Right forelimb (tissue), 1 donor: ENCODE data around the gene ATP9A.
A peak's percentile ranks its signal among the peaks of the same experiment; 100 is the strongest.
"Not testable (repeated sequence)": the region's sequence is repeated elsewhere in the genome, so short reads cannot be mapped to it uniquely, and the experiment has no call there.

ENCODE experiments used
- DNase-seq: peaks from one replicate; pipeline ENCODE4 v3.0.0-alpha.2; 2018

The ATP9A gene

DNA sequence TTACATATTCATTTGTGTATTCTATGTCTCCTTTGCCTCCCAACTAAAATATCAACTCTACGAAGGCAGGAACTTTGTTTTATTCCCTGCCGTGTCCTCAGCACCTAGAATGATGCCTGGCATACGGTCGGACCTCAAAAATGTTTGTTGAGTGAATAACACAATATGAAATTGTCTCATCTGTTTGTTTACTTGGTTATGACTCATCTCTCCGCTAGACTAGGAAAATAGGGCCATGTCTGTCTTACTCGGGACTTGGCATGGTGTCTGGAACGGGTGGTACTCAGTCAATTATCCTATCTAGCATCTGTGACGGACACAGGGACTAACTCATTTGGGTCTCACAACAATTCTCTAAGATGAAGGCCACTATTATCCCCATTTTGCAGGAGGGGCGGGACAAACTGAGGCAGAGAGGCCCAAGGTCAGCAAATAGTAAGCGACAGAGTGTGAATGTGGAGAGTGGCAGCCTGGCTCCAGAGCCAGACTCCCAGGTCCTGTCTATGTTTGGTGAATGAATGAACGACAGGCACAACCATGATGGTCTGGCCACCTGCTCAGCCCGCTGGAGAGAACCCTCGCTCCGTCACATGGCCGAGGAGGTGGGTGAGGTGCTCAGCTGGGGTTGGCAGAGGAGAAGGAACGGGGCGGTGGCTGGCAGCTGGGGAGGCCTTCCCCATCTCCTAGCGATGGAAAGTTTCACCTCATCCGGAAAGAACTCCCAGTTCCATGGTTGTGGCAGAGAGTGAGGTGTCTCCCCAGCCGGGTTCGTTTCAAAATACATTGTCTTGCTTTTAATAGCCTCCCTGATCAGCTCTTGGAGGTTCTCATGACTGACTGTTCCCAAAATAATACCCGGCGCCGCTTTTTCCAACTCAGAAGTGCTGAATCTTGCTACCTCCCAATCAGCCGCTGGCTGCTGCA, 198.1 kb downstream of the ATP9A start:
- DNase-seq: peak; percentile 76

DNA sequence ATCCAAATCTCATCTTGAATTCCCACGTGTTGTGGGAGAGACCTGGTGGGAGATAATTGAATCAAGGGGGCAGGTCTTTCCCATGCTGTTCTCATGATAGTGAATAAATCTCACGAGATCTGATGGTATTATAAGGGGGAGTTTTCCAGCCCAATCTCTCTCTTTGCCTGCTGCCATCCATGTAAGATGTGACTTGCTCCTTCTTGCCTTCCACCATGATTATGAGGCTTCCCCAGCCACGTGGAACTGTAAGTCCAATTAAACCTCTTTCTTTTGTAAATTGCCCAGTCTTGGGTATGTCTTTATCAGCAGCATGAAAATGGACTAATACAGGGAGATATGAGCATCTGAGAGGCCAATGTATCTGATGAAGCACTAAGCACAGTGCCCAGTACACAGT, 199.7 kb downstream of the ATP9A start:
- not testable (repeated sequence) for DNase-seq

DNA sequence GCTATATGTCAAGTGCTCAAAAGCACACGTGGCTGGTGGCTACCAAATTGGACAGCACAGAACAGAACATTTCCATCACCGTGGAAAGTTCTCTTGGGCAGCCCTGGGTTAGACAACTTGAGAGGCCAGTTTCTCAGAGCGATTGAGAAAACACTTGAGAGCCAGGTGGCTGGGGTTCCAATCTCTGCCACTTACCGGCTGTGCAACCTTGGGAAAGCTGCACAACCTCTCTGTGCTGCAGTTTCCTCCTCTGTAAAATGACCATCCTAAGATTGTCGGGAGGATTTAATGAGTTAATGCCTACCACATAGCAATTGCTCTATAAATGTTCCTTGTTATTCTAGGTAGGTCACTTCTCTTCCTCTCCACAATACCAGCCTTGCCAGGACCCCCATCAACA, 200.6 kb downstream of the ATP9A start:
- DNase-seq: no peak

DNA sequence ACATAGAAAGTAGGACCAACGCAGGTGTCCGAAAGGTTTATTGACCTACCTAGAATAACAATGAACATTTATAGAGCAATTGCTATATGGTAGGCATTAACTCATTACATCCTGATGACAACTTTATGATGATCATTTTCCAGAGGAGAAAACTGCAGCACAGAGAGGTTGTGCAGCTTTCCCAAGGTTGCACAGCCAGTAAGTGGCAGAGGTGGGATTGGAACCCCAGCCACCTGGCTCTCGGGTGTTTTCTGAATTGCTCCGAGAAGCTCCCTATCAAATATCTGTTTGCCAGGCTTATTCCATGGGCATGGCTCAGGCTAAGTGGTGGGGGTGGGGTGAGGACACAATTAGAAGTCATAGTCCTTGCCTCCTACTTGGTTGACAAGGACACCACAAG, 201.6 kb downstream of the ATP9A start:
- DNase-seq: no peak

DNA sequence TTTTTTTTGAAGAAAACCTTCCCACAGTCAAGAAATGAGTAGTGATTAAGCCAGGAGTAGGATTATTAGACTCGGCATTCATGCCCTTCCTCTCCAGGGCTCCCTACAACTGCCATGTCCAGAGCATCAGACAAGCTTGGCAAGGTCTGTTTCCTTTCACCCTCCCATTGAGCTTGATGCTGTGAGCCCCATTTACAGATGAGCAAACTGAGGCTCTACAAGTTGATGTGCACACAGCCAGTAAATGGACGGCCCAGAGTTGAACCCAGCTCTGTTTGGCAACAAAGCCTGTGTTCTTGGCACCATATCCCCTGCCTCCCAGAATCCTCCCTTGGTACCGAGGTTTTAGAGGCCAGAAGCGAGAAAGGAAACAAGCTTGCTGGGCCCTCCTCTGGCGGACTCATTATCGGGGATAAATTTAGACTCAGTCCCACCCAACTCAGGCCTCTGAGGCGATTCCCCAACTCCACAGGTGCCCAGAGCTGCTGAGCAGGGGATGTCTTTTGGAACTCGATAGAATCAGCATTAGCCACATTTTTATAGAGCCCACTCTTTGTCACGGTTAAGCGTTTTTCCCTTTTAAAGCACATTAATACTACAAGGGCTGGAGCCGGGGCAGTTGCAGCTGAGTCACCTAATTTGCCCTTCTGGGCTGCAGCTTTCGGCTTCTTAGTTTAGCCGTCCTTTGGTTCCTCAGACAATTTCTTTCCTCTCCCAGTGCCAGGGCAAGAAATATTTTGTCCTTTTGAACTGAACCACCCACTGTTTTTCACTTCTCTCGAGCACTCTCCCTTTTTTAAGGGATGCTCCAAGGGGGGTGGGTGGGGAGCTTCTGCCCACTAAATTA, 202.7 kb downstream of the ATP9A start:
- DNase-seq: peak; percentile 59

DNA sequence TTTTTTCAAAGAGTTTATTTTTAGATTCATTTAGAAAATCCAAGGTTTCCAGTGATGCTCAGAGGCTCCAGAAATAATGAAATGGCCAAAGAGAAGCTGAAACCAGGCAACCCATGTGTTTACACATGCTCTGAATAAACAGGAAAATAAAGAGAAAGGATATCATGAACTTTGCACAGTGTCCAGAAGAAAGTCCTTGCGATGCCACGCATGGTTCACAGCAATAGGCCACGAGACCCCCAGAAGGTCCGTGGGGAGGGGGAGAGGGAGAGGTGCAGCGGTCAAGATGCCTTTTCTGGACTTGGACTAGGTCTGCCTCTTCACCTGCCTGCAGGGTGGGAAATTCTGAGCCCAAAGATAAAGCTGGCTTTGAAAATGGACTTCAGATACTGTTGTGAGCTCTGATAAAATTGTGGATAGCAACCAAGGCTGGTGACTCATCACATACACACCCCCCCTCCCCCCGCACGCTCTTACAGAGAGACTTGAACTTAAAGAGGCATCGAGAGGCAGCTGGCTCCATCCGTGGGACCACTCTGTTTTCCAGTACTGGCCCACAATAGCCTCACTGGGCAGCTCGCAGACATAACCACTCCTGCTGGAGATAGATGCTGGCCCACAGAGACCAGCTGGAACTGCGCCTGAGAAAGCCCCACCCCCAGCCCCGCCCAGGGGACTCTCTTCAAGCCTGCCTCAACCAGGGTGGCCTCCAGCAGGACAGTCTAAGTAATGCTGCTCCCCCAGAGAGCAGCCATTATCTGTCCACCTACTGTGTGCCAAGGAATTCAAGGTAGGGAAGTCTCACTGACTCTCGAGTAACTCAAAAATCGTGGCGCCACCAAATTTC, 204.5 kb downstream of the ATP9A start:
- DNase-seq: peak; percentile 80

DNA sequence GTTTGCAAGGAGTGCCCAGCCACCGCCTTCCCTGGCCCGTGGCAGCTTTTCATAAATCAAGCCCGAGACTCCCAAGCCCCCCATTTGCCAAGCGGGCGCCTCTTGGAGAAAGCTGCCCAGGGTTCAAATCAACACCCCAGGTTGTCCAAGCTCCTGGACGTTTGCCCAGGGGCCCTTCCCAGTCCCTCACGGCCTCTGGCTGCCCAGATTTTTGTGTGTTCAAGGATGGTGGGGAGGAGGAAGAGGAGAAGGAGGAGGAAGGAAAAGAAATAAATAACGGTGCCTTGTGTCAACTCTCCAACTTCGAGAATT, 205.1 kb downstream of the ATP9A start:
- no peak for DNase-seq

DNA sequence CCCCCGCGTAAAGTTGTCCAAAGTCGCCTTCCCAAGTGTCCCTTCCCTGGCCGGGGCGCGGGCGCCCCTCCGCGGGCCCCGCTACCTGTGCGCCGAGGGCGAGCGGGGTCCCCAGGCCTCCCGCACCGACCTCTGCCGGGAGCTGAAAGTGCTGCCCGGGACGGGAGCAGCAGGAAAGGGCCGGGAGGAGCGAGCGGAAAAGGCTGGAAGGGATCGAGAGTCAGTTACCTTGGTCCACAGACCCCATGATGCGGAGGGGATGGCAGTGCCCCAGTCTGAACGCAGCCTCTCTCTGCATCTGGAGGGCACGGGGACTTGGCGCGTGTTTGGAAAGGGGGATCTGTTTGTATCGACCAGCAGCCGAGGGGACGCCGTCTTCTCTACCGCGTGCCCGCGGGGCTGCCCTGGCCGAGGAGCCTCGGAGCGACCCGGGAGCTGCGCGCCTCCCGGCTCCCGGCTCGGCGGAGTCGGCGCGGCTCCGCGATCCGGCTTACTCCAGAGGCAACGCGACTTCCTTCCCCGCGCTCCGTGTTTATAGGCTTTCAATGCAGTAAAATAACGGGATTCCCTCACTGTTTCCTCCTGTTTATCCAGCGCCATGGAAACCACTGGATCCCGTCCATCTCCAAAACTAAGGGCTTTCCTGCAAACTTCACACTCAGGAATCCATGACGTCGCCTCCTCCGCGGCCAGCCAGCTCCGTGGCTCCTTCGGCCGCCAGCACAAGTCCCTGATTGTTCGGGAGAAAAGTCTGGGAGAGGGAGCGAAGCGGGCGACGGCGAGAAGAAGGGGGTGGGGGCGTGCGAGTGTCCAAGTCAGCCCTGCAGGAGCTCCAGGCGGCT, 205.6 kb downstream of the ATP9A start:
- peak; percentile 96 for DNase-seq

DNA sequence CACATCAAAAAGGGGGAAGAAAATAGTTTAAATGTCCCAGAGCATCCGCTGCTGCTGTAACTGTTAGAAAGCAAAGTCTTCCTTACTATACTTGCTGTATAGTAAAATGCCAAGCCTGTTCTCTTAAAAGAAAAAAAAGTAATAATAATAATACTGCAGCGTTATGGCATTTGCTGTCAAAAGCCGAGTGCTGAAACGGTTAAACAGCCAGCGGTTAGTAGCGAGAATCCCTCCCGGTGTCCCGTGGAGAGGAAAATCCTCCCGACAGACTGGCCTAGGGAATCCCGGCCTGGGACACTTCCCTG, 206.2 kb downstream of the ATP9A start:
- DNase-seq: no peak

DNA sequence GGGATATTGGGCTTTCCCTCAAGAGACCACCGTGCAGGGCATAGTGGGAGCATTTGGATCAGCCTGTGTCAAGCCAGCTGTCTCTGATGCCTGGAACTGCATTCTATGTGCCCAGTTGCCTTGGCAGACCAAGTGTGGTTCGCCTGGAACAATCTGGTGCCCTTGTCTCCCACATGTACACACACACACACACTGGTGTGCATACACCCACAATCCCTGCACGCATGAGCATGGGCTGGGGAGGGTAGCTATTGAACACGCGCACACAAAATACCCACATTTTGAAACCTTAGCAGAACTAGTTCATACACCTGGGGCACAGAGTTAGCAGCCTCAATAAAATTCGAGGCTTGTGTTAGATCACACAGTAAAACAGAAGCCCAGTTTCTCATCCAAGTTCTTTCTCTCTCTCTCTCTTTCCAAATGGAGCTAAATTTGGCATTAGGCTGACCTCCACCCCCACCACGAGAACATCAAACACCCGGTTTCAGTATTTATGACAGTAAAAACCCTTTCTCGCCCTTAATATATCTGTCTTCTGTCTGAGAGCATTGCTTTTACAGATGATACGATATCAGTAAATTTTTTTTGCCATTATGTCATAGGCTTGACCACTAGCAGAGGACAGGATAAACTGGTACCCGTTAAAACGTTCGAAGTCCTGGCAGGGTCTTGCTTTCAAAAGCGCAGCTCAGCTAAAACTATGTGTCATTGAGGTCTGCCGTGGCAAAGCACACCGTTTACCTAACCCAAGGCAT, 207.5 kb downstream of the ATP9A start:
- no peak for DNase-seq

DNA sequence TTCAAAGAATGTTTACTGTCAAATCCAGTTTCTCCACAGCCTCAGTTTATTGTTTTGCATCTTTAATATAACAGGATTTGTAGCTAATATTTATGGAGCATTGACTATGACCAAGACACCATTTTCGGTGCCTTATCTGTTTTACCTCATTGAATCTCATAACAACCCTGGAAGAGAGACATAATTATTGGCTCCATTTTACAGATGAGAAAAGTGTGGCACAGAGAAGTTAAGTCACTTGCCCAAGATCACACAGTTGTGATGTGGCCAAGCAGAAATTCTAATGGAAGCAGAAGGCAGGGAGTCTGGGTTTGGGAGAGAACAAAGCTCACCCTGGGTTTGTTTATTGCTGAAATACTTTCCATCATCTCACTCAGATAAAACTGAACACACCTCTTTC, 208.1 kb downstream of the ATP9A start:
- DNase-seq: no peak

DNA sequence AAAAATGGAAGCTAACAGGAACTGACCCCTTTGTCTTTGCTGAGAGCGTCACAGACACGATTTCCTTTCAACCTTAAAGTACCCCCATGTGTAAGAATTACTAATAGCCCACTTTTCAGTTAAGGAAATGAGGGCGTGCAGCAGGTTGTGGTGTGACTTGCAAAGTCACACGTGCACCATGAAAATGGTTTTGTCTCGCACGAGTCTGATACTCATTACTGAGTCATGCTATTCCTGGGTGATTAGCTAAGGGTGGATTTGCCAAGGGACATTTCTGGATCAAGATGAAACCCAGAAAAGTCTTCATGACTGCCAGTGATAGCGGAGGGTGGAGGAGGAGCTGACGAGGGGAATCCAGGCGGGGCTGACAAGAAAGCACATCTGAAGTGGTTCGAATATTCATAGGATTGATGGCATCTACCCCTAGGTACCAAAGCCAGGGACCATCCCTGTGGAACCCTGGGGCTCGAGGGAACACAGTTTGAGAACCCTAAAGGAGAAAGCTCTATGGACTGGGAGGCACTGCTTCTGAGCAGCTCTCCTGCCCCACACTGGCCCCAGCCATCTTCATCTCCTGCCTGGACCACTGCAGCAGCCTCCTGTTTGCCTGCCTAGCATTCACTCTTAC, 213.5 kb downstream of the ATP9A start:
- no peak for DNase-seq

DNA sequence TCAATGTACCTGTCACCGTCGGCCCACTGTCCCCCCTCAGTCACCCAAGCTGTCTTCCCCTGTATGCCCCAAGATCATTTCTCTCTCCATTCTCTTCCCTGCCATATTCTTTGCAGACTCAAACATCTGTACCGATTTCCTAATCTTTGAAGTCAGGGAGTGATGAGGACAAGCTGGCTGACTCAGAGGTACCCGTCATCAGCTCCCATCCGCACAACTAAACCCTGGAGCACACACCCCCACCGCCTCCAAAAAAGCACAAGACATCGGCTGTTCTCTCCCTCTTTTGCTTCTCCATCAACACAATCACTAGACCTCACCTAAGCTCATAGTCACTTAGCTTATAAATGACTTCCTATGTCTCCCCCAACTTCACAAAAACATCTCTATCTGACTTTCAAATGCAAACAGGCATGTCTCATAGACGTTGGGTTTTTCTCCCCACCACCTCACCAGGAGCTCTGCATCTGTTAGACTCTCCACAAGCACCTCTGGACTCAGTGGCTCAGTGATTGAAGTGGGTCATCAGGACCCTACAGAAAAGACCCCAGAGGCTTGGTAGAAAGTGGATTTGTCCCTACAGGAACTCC, 214.2 kb downstream of the ATP9A start:
- DNase-seq: no peak

DNA sequence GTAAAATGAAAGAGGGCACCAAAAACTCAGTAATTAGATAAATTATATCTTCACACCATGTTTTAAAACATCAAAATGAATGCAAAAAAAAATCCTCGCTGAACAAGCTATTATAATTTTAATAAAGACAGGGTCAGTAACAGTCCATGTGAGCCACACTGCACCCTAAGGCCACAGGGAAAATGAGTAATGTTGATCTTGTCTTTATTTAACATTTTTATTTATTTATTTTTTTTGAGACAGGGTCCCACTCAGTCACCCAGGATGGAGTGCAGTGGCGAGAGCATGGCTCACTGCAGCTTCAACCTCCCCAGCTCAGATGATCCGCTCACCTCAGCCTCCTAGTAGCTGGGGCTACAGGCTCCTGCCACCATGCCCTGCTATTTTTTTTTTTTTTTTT, 217.0 kb downstream of the ATP9A start:
- no peak for DNase-seq

DNA sequence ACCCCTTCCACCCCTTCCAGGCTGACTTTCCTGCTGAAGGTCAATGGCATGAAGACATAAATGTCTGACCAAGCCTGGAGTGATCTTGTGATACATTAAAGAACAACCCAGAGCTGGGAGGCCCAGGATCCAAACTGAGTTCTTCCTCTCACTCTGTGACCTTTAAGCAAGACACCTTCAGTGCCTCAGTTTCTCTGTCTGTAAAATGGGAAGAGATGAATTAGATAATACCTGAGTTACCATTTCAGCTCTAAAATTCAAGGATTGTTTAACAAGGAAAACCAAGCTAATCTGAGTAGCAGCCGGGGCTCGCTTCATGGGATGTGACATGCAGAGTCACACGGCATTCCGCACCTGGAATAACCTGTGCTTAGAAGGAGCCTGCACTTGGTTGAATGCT, 218.7 kb downstream of the ATP9A start:
- DNase-seq: no peak

DNA sequence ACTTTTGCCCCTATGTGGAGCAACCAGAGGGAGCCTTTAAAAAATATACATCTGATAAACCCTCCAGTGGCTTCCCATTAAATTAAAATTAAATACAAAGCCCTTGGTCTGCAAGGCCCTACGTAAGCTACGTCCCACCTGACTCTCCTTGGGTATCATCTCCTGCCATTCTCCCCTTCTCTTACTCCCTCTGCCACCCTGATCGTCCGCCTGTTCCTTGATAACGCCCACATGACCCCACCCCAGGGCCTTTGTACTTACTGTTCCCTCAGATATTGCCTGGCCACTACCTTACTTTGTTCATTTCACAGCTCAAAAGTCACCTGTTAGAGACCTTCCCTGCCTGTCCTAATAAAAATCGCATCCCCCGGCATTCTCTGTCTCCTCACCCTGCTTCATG, 220.2 kb downstream of the ATP9A start:
- DNase-seq: no peak
